ENCODE results near the gene DDIT3.

The DDIT3 gene

GRCh38 chr12:57485695-57486094, 34.6 kb downstream of the DDIT3 start:
- DNase-seq (ENCODE audit: low read depth), result no peak

- no peak for DNase-seq (ENCODE audit: low read depth)
These were observed 36.8 kb downstream of the DDIT3 start for GRCh38 chr12:57483466-57483865.

GRCh38 chr12:57481671-57482070, 38.6 kb downstream of the DDIT3 start:
- DNase-seq (ENCODE audit: low read depth), result no peak

- DNase-seq (ENCODE audit: low read depth), result no peak
These were observed 40.8 kb downstream of the DDIT3 start, which contains the start of gene ARHGAP9 for GRCh38 chr12:57479376-57480115. ARHGAP9 (minus strand) TSS chr12:57479866; CDS start chr12:57479406, 460 bp downstream.

GRCh38 chr12:57479043-57479375, 41.3 kb downstream of the DDIT3 start:
- no peak for DNase-seq (ENCODE audit: low read depth)

- DNase-seq (ENCODE audit: low read depth), result no peak
These were observed 42.3 kb downstream of the DDIT3 start for GRCh38 chr12:57477710-57478681.

GRCh38 chr12:57476993-57477709, 43.2 kb downstream of the DDIT3 start:
- DNase-seq (ENCODE audit: low read depth), result no peak

- peak; percentile 58 for DNase-seq (ENCODE audit: low read depth)
These were observed 43.9 kb downstream of the DDIT3 start for GRCh38 chr12:57476162-57476992.

GRCh38 chr12:57475271-57476161, 44.8 kb downstream of the DDIT3 start:
- DNase-seq (ENCODE audit: low read depth), result no peak

- no peak for DNase-seq (ENCODE audit: low read depth)
These were observed 45.5 kb downstream of the DDIT3 start for GRCh38 chr12:57474862-57475261.

- no peak for DNase-seq (ENCODE audit: low read depth)
These were observed 45.9 kb downstream of the DDIT3 start for GRCh38 chr12:57474430-57474829.

GRCh38 chr12:57473886-57474285, 46.4 kb downstream of the DDIT3 start:
- DNase-seq (ENCODE audit: low read depth), result no peak

GRCh38 chr12:57473392-57473791, 46.9 kb downstream of the DDIT3 start:
- no peak for DNase-seq (ENCODE audit: low read depth)

- no peak for DNase-seq (ENCODE audit: low read depth)
These were observed 47.9 kb downstream of the DDIT3 start for GRCh38 chr12:57472391-57472790.

- DNase-seq (ENCODE audit: low read depth), result no peak
These were observed 48.7 kb downstream of the DDIT3 start for GRCh38 chr12:57471661-57472060.

- no peak for DNase-seq (ENCODE audit: low read depth)
These were observed 49.2 kb downstream of the DDIT3 start for GRCh38 chr12:57470970-57471656.

GRCh38 chr12:57470286-57470969, 49.9 kb downstream of the DDIT3 start:
- no peak for DNase-seq (ENCODE audit: low read depth)

GRCh38 chr12:57469296-57470164, 50.8 kb downstream of the DDIT3 start:
- DNase-seq (ENCODE audit: low read depth), result no peak
